ENCODE measurements around the gene ELMO1.

ELMO1 gene

DNA sequence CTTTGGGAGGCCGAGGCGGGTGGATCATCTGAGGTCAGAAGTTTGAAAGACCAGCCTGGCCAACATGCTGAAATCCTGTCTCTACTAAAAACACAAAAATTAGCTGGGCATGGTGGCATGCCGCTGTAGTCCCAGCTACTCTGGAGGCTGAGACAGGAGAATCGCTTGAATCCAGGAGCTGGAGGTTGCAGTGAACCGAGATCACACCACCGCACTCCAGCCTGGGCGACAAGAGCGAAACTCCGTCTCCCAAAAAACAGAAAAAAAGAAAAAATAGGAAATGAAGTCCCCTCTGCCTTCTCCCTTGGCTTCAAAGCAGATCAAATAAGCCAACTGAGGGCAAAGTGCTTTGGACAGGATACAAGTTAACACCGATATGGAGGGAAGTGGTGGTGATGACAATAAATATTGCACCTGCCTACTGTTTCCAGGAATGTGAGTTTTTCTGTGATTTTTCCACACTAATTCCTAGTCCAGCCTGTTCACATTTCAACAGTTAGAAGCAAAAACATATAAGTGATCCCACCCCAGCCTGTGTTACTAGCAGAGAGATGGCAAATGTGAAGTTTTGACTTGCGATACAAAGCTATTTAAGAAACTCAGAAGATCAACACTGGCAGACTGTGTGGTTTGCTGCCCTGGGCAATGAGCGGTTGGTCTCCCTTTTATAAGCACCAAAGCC, 433.2 kb downstream of the ELMO1 start:
- Histone ChIP-seq H3K4me3 (no peak overlapping the region), H3K27ac (no peak overlapping the region)
- DNase-seq (ENCODE audit: low spot score) = no peak
- TF ChIP-seq, protein P1, sequence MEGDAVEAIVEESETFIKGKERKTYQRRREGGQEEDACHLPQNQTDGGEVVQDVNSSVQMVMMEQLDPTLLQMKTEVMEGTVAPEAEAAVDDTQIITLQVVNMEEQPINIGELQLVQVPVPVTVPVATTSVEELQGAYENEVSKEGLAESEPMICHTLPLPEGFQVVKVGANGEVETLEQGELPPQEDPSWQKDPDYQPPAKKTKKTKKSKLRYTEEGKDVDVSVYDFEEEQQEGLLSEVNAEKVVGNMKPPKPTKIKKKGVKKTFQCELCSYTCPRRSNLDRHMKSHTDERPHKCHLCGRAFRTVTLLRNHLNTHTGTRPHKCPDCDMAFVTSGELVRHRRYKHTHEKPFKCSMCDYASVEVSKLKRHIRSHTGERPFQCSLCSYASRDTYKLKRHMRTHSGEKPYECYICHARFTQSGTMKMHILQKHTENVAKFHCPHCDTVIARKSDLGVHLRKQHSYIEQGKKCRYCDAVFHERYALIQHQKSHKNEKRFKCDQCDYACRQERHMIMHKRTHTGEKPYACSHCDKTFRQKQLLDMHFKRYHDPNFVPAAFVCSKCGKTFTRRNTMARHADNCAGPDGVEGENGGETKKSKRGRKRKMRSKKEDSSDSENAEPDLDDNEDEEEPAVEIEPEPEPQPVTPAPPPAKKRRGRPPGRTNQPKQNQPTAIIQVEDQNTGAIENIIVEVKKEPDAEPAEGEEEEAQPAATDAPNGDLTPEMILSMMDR (IDR thresholded peaks at IDR 0.05) = no peak

DNA sequence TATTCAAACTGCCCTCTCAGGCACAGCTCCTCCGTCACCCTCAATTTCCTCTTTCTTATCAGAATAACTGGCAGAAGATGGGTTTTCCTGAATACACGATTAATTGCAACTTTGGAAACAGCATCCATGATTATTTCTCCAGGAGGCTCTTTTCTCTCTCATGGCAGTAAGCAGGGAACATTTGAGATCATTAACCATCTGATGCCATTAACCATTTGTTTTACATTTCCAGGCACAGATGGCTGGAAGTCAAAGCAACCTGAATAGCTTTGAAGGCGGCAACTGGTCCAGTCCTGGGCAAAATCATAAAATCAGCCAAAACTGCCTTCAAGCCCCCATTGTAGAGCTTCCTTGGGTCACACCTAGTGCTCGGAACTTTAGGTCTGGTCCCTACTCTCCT, 434.9 kb downstream of the ELMO1 start:
- Histone ChIP-seq H3K27ac (no peak overlapping the region), H3K4me3 (no peak overlapping the region)
- TF ChIP-seq, protein P1 (IDR thresholded peaks at IDR 0.05) = no peak
- no peak for DNase-seq (ENCODE audit: low spot score)

DNA sequence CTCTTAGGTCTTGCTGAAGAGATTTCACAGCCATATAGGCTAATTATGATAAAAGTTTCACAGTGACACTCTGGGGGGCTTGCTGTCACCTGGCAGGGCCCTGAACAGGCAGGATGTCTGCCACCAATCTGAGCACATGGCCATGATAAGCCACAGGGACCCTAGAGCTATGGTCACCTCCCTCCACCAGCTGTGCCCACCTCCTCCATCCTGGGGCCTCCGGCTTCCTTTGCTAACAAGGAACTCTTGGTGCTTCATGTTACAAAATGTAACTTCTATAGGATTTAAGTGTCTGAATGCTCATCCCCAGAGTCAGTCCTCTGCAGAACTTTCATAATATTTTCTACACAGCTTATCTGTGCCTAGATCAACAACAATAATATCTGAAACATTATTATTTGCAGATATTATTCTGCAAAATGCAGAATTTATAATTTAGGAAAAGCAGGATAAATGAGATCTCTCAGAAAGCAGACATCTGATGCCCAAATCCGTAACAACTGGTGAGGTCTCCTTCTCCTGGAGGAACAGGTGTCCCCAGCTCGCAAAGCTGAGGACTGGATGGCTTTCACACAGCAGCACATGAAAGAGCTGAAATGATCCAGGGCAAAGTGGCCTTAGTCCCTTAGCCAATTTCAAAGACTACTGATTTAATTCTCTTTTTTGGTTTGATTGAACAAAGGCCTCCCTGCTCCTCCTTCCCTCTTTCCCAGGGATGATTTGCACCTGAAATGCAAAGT, 437.3 kb downstream of the ELMO1 start:
- TF ChIP-seq, protein P1 (IDR thresholded peaks at IDR 0.05) = no peak

DNA sequence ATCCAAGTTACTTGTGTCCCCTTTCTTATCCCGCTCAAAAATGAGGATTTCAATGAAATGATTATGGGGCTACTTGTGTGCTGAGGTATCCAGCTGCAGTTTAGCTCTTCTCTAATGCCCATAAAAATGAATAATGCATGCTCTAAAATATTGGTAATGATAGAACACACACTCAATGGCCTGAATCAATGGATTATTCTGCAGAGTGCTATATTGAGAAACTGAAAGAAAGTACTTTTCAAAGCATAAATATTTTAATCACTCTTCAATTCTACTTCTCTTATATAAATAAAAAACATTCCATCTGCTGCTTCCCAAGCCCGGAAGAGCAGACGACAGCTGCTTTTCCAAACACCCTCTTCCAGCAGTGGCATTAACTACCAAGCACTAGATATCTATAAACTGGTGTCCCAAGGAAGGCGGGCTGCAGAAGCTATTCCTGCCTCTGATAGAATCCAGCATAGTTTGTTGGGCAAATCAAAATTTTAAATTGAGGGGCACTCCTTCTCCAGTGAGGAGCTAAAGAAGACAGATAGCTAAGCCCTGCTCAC, 439.5 kb downstream of the ELMO1 start:
- Histone ChIP-seq H3K4me3 (no peak overlapping the region), H3K27ac (no peak overlapping the region)
- TF ChIP-seq, protein P1 (IDR thresholded peaks at IDR 0.05) = no peak
- DNase-seq (ENCODE audit: low spot score) = no peak

More for the DNA sequence above, 437.3 kb downstream of the ELMO1 start:
- H3K4me3 ChIP-seq = no peak overlapping the region
- H3K27ac ChIP-seq = no peak overlapping the region
- DNase-seq (ENCODE audit: low spot score) = no peak

DNA sequence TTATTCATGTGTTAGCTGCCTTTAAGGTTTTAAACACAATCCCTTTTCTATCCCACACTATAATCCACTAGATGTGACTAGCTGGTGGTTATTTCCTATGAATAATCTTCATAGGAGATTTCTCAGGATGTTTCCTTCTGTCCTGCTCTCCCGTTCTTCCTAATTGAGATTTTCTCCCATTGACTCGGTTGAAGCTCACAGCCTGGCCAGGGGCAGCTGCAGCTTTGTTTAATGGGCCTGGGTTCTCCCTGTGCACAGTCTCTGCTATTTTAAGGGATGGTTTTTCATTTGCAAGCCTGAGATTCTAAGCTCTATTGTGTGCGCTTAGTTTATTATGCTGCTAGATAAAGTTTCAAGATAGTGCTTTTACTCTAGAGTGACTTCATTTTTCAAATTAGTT, 441.0 kb downstream of the ELMO1 start:
- no peak for DNase-seq (ENCODE audit: low spot score)
- no peak overlapping the region for H3K4me3 ChIP-seq
- H3K27ac ChIP-seq = no peak overlapping the region
- TF ChIP-seq, protein P1 (IDR thresholded peaks at IDR 0.05) = no peak

DNA sequence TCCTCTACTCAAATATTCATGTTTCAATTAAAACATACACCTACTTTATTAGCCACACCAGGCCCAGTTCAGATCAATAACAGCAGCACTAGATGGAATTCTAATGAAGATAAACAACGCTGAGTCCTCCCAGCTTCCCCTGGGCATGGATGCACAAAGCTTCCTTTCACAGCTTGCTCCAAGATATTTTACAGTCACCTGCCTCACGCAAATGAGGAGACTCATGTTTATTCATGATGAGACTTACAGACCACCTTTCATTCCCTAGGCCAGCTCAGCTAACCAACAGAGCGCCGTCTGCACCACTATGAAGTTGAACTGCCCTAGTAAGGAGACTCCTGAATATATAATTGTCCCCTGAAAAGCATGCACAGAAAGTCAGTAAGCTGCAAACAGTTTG, 441.4 kb downstream of the ELMO1 start:
- DNase-seq (ENCODE audit: low spot score) = no peak
- TF ChIP-seq, protein P1 (IDR thresholded peaks at IDR 0.05) = no peak
- no peak overlapping the region for H3K27ac ChIP-seq
- no peak overlapping the region for H3K4me3 ChIP-seq
